AG04449 (cell line): ENCODE data around the gene DNAH12.

Experiments used
- CTCF ChIA-PET: fragments of 350-600 bp; formaldehyde crosslinking; extraction: SDS; loops from one replicate; lab custom pipeline; 2021; ENCODE audit warnings: antibody characterized with exemption; lab: Yijun Ruan, JAX
- POLR2A ChIA-PET: fragments of 400-600, 350-600 bp; formaldehyde crosslinking; extraction: SDS; loops from one replicate; lab custom pipeline; 2020; ENCODE audit warnings: antibody characterized with exemption, inconsistent platforms; lab: Yijun Ruan, JAX
- DNase-seq: peaks from one replicate; pipeline ENCODE4 v3.0.0-alpha.2; 2010; ENCODE audit warnings: low read depth, low spot score
- H3K4me3 ChIP-seq: 2 replicates; pipeline ENCODE4 v1.5.1; 2011; ENCODE audit warnings: low read depth, mild to moderate bottlenecking, control low read depth, low read length
- TF ChIP-seq, protein P1 (sequence below): IDR thresholded peaks from one replicate; pipeline ENCODE4 v1.5.1; 2011; ENCODE audit warnings: mild to moderate bottlenecking, moderate library complexity, low read length, control low read depth, inconsistent platforms; ENCODE audit not compliant: insufficient read depth; ENCODE audit errors: missing control alignments

Gene DNAH12

DNA sequence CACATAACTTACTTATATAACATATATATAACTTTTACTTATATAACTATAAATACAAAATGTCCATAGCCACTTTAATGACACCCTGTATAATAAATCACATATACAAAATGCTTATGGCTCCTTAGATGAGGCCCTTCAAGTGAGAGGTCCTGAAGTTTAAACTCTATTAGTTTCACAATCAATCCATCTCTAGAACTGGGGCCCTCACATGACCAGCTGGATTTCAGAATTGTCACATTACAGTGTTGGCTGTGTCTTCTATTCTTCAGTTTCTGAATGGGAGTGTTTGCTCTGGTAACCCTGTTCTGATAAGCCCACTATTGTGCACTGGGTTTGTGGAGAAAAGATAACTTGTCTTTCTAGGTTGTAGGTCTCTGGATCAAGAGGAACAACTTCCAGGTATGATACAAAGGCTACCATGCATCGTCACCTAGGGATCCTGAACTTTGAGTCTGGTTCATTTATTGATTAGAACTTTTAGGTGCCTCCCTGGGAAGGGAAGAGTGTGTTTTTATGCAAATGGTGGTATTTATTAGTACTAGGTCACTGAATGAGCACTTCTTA is 107.9 kb downstream of the DNAH12 start:
- DNase-seq, result no peak
- CTCF ChIA-PET, result no interaction called here
- TF ChIP-seq, protein P1, sequence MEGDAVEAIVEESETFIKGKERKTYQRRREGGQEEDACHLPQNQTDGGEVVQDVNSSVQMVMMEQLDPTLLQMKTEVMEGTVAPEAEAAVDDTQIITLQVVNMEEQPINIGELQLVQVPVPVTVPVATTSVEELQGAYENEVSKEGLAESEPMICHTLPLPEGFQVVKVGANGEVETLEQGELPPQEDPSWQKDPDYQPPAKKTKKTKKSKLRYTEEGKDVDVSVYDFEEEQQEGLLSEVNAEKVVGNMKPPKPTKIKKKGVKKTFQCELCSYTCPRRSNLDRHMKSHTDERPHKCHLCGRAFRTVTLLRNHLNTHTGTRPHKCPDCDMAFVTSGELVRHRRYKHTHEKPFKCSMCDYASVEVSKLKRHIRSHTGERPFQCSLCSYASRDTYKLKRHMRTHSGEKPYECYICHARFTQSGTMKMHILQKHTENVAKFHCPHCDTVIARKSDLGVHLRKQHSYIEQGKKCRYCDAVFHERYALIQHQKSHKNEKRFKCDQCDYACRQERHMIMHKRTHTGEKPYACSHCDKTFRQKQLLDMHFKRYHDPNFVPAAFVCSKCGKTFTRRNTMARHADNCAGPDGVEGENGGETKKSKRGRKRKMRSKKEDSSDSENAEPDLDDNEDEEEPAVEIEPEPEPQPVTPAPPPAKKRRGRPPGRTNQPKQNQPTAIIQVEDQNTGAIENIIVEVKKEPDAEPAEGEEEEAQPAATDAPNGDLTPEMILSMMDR, result no peak
- POLR2A ChIA-PET, result no interaction called here
- H3K4me3 ChIP-seq, result no peak overlapping the region

DNA sequence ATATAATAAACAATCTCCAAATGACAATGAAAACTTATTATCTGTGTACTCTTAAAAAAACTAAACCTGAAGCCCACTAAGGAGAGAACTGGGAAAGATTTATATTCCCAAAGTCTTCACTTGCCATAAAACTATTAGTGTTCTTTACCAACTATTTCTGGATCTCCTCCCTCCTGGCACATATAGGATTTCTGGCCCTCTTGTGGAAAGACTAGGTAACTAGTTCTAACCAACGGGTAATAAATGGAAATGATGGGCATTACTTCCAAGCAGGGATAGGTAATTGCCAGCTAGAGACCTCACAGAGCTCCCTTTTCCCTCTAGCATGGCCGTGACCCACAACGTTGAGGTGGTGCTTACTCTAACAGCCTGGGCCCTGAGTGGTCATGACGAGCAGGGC is 110.1 kb downstream of the DNAH12 start:
- TF ChIP-seq, protein P1, result peak; percentile 18
- no peak for DNase-seq
- CTCF ChIA-PET, result interaction anchor here (0.9 to 2.1 kb wide), 3 partner anchors 9 to 334 kb away, joined by 3 to 10 read pairs (median 4); no protein-coding TSS in a partner anchor
- H3K4me3 ChIP-seq, result no peak overlapping the region
- POLR2A ChIA-PET, result no interaction called here

GRCh38 chr3:57423335-57423734 is 120.8 kb downstream of the DNAH12 start:
- ChIA-PET CTCF (no interaction called here), POLR2A (no interaction called here)
- DNase-seq, result no peak
- no peak overlapping the region for H3K4me3 ChIP-seq
- TF ChIP-seq, protein P1, result no peak

- TF ChIP-seq, protein P1, result no peak
- H3K4me3 ChIP-seq, result no peak overlapping the region
- no peak for DNase-seq
- POLR2A ChIA-PET, result no interaction called here
- CTCF ChIA-PET, result no interaction called here
Observed at GRCh38 chr3:57421336-57421735, 122.8 kb downstream of the DNAH12 start.

DNA sequence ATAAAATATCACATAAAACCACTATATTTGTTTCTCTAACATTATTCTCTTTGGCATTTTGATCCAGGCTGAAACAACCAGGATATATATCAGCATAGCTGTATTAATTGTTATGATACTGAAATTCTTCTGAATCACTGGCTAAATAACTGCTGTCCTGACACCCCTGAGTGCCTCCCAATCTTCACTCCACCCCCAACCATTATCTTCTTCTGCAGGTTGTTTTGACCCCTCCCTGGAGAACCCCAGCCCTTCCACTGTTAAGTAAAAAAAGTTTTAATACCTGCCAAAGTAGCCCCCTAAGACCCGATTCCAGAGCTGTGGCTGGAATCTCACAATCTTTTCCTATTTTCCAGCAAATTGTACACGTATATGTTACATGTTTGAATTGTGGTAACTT is 124.1 kb downstream of the DNAH12 start:
- ChIA-PET CTCF (interaction anchor here (1.5 kb wide), 1 partner anchor 13 kb away, joined by 3 read pairs; no protein-coding TSS in a partner anchor), POLR2A (no interaction called here)
- no peak overlapping the region for H3K4me3 ChIP-seq
- TF ChIP-seq, protein P1, result no peak
- no peak for DNase-seq

DNA sequence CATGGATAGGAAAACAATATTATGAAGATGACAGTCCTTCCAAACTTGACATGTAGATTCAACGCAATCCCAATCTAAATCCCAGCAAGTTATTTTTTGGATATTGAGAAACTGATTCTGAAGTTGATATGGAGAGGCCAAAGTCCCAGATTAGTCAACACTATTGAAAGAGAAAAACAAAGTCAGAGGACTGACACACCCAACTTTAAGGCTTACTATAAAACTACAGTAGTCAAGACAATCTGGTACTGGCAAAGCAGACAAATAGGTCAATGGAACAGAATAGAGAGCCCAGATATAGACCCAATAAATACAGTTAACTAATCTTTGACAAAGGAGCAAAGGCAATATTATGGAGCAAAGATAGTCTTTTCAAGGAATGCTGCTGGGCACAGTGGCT is 132.4 kb downstream of the DNAH12 start:
- TF ChIP-seq, protein P1, result no peak
- no peak overlapping the region for H3K4me3 ChIP-seq
- no peak for DNase-seq
- CTCF ChIA-PET, result no interaction called here
- POLR2A ChIA-PET, result no interaction called here
